GM21515 (cell line): ENCODE measurements around the gene OR10A4.
"Not testable (repeated sequence)": the region's sequence is repeated elsewhere in the genome, so short reads cannot be mapped to it uniquely, and the experiment has no call there.

ENCODE experiments used
- ATAC-seq: cut with Tn5 transposase; IDR thresholded peaks from one replicate; pipeline ENCODE4 v1.9.1; 2021; ENCODE audit not compliant: unreplicated experiment

The OR10A4 gene

GRCh38 chr11:6895010-6895409 is 18.6 kb downstream of the OR10A4 start:
- ATAC-seq, result peak; percentile 69

GRCh38 chr11:6898911-6899310 is 22.5 kb downstream of the OR10A4 start:
- ATAC-seq, result no peak

GRCh38 chr11:6900327-6900999 is 24.0 kb downstream of the OR10A4 start:
- no peak for ATAC-seq

- not testable (repeated sequence) for ATAC-seq
These were observed 28.4 kb downstream of the OR10A4 start for GRCh38 chr11:6904804-6905203.

DNA sequence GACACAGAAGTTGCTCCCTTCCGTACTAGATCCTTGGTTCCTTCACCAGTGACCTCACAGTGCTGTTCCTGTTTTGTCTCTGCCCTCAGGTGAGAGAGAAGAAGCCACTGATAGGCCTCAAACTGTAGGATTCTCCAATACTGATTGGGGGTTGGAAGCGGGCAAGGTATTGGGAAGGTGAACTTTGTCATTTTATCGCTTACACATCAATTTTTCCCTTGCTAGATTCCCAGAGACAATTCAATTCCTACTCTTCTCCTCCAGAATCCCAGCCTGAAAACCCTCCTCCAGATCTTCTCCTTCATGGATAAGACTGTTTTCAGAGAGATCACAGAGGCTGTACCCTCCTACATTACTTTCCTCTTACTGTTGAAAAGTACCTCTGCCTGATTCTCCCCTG is 35.0 kb downstream of the OR10A4 start:
- ATAC-seq, result no peak

- no peak for ATAC-seq
These were observed 35.5 kb downstream of the OR10A4 start for GRCh38 chr11:6911948-6912347.

- no peak for ATAC-seq
These were observed 43.3 kb downstream of the OR10A4 start for GRCh38 chr11:6919698-6920097.

GRCh38 chr11:6920702-6921101 is 44.3 kb downstream of the OR10A4 start, which contains the start of gene OR2D3:
Gene OR2D3, plus strand, starts transcription at chr11:6921002. Its CDS starts 0 bp downstream, at chr11:6921002.
- no peak for ATAC-seq

- no peak for ATAC-seq
These were observed 48.7 kb downstream of the OR10A4 start for GRCh38 chr11:6925007-6925577.

DNA sequence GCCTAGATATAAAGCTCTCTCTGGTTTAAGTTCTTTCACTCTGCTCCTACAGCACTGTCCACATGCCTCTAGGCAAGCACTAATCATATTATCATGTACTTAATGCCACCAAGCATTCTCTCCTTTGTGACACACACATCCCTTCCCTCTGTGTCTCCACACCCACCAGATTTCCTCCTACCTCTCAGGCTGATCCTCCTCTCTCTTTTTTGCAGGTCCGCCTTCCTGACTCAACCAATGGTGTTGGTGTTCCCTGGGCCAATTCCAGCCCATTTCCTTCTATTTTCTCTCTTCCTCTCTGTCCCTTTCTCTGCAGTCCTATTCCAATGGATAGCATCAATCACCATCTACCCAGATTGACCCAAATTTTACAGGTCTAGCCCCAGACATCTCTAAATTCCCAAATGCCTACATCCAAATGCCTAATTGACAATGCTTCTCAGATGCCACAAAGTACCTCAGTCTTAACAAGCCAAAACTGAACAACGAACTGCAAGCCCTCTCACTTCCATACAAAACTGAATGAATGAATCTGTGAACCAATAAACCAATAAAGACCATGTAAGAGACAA is 49.3 kb downstream of the OR10A4 start:
- ATAC-seq, result peak; percentile 11

- ATAC-seq, result peak; percentile 62
These were observed 50.0 kb downstream of the OR10A4 start, which contains the start of gene ZNF215 for GRCh38 chr11:6926208-6927029. Gene ZNF215, plus strand, starts transcription at chr11:6926426. Its CDS starts 5,847 bp downstream, at chr11:6932273.

- peak; percentile 74 for ATAC-seq
These were observed 50.7 kb downstream of the OR10A4 start for GRCh38 chr11:6927030-6927617.
